Measurements from ENCODE around the gene ZCWPW1.

Gene ZCWPW1

GRCh38 chr7:100418930-100419659, 9.4 kb downstream of the ZCWPW1 start:
- DNase-seq (ENCODE audit: low read depth) = no peak
- no peak overlapping the region for H3K4me3 ChIP-seq (ENCODE audit: low read depth, low read length)
- in situ Hi-C loops (cut with HindIII; ENCODE audit: low sequenced_read_pairs) = no loop called here
- TF ChIP-seq CTCF (IDR thresholded peaks at IDR 0.05; ENCODE audit: low read depth, low read length, missing control alignments) = no peak

GRCh38 chr7:100415448-100415847, 13.1 kb downstream of the ZCWPW1 start:
- DNase-seq (ENCODE audit: low read depth) = no peak
- in situ Hi-C loops (cut with HindIII; ENCODE audit: low sequenced_read_pairs) = no loop called here
- TF ChIP-seq CTCF (IDR thresholded peaks at IDR 0.05; ENCODE audit: low read depth, low read length, missing control alignments) = no peak
- no peak overlapping the region for H3K4me3 ChIP-seq (ENCODE audit: low read depth, low read length)

- in situ Hi-C loops (cut with HindIII; ENCODE audit: low sequenced_read_pairs) = loop anchor here (5.0 kb wide), 1 partner anchor 67 kb away; no protein-coding TSS in a partner anchor
- DNase-seq (ENCODE audit: low read depth) = no peak
- H3K4me3 ChIP-seq (ENCODE audit: low read depth, low read length) = no peak overlapping the region
- TF ChIP-seq CTCF (IDR thresholded peaks at IDR 0.05; ENCODE audit: low read depth, low read length, missing control alignments) = no peak
Observed at GRCh38 chr7:100413889-100414288, 14.6 kb downstream of the ZCWPW1 start.

GRCh38 chr7:100413346-100413745, 15.2 kb downstream of the ZCWPW1 start:
- in situ Hi-C loops (cut with HindIII; ENCODE audit: low sequenced_read_pairs) = loop anchor here (5.0 kb wide), 1 partner anchor 66 kb away; no protein-coding TSS in a partner anchor
- DNase-seq (ENCODE audit: low read depth) = no peak
- no peak overlapping the region for H3K4me3 ChIP-seq (ENCODE audit: low read depth, low read length)
- TF ChIP-seq CTCF (IDR thresholded peaks at IDR 0.05; ENCODE audit: low read depth, low read length, missing control alignments) = no peak

DNA sequence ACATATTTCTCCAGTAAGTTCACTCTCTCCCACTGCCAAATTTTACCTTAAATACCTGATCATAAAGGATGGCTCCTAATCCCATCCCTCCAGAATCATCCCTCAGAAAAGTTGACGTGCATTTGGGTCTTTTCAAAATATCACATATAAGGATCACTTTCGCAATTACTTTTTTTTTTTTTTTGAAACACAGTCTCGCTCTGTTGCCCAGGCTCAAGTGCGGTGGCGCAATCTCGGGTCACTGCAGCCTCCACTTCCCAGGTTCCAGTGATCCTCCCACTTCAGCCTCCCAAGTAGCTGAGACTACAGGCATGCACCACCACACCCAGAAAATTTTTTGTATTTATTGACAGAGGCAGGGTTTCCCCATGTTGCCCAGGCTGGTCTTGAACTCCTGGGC, 17.4 kb downstream of the ZCWPW1 start:
- no peak for TF ChIP-seq CTCF (IDR thresholded peaks at IDR 0.05; ENCODE audit: low read depth, low read length, missing control alignments)
- no peak for DNase-seq (ENCODE audit: low read depth)
- in situ Hi-C loops (cut with HindIII; ENCODE audit: low sequenced_read_pairs) = loop anchor here (5.0 kb wide), 1 partner anchor 64 kb away; no protein-coding TSS in a partner anchor
- no peak overlapping the region for H3K4me3 ChIP-seq (ENCODE audit: low read depth, low read length)

DNA sequence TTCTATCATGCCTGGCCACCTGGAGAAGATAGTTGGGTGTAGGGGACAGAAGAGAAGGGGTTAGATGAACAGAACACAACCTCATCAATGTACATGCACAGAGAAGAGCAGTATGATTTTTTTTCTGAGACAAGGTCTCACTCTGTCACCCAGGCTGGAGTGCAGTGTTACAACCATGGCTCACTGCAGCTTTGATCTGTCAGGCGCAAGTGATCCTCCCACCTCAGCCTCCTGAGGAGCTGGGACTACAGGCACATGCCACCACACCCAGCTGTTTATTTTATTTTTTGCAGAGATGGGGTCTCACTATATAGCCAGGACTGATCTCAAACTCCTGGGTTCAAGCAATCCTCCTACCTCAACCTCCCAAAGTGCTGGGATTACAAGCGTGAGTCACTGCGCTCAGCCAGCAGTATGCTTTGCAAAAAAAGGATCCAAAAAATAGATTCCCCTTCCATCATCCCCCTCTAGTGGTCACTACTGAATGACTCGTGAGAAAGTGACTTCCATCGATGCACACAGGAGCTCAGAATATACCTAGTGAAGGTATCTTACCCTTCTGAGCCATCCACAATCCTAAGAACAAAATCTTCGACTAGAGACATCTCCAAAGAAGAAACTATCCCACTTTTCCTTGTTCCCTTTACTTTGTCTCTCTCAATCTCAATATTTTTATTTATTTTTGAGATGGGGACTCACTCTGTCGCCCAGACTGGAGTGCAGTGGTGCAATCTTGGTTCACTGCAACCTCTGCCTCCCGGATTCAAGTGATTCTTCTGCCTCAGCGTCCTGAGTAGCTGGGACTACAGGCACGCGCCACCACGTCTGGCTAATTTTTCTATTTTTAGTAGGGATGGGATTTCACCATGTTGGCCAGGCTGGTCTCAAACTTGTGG, 21.0 kb downstream of the ZCWPW1 start:
- in situ Hi-C loops (cut with HindIII; ENCODE audit: low sequenced_read_pairs) = no loop called here
- peak; percentile 64 for DNase-seq (ENCODE audit: low read depth)
- no peak overlapping the region for H3K4me3 ChIP-seq (ENCODE audit: low read depth, low read length)
- TF ChIP-seq CTCF (IDR thresholded peaks at IDR 0.05; ENCODE audit: low read depth, low read length, missing control alignments) = peak; percentile 74

All from astrocyte of the cerebellum (primary cell).